Amniotic epithelial cell (primary cell): ENCODE measurements around the gene BCAT1.

Experiments
- DNase-seq: peaks from one replicate; pipeline ENCODE4 v3.0.0-alpha.2; 2010; ENCODE audit warnings: low read depth

The BCAT1 gene

DNA sequence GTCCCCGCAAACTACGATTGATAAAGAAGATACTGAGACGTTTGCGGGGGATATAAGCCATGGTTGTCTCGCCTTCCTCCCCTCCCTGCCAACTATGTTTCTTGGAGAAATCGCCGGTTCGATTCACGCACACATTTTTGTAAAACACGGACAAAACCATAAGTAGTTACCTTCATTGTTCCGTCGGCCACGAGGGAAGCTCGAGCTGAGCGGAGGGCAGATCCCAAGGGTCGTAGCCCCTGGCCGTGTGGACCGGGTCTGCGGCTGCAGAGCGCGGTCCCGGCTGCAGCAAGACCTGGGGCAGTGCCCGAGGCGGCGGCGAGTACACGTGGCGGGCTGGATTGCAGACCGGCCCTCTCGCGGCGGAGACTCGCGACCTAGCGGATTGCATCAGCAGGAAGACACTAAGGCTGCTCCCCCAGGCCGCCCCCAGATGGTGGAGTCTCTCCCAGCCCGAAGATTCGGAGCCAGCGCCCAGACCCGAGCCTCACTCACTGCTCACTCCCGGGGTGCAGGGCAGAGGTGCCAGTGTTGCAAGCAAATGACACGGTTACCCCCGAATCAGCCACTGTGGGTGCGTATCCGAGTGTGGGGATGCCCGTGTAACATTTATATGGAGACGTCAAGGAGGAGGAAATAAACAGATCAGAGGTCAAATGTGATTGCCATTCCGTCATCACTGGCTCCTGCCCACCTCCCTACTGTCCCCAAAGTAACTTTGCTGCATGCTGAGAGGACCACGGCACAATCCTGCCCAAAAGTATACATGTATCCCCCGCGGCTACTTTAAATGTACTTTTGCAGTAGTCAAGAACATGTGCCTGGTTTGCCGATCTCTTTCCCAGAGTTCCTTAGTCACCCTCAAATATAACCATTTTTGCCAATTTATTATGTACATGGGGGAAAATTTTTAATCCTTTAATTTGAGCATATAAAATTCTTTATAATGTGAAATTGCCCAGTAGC is at the start of gene BCAT1:
Gene BCAT1, minus strand, starts transcription at position 345 of the 966 bp plus-strand sequence. Its CDS starts 169 bp downstream, at position 176.
- peak; percentile 76 for DNase-seq

DNA sequence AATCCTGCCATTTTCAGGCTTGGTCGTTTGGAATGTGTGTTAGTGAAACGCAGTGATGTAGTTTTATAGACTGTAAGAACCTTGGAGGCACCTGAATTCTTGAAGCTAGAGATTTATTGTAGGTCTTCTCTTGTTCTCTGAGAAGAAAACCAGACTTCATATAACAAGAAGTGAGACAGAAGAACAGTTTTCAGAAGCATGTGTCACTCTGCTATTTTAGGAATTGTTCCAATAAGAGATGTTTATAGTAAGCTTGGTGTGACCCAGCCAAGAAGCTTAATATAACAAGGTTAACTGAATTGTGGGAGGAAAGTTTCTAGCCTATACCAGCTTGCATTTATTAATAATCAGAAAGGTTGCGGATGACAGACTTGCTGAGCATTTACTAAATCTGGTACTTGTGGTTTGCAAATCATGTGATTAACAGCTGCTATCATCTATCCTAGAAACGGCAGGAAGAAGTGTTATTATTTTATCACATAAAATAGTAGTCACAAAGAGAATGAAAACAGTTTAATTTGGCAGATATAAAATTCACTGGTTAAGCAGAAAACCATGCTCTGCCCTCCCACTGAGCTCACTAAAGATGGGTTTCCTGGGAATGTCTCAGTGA is 49.2 kb upstream of the BCAT1 start:
- DNase-seq = peak; percentile 51

- DNase-seq = no peak
Observed at GRCh38 chr12:24997496-24997895, 48.6 kb upstream of the BCAT1 start.

DNA sequence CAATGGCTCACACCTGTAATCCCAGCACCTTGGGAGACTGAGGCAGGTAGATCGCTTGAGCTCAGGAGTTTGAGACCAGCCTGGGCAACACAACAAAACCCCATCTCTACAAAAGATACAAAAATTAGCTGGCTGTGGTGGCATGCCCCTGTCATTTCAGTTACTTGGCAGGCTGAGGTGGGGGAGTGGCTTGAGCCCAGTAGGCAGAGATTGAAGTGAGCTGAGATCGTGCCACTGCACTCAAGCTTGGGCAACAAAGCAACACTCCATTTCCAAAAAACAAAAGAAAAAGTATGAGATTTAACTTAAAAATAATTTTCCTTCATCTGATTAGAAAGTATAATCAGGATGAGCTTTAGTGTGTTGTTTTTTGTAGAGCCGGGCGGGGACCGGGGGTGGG is 47.9 kb upstream of the BCAT1 start:
- DNase-seq = no peak

GRCh38 chr12:24996102-24996797 is 47.3 kb upstream of the BCAT1 start:
- DNase-seq = no peak

DNA sequence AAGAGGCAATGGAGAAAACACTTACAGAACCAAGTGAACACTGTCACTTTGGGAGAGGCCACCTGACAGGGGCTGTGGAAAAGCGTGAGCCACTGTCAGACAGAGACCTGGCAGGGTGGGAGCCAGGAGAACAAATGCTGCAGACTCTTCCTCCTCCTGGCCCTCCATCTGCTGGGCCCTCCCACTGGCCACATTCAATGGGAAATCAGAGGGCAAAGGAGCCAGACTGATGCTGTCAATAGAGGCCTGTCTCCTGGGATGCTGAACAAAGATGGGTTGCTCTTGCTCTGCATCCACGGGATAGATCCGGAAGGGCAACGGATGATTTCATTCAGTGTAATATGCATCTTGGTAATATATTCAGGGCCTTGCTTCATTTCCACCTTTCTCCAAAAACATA is 44.9 kb upstream of the BCAT1 start:
- no peak for DNase-seq

DNA sequence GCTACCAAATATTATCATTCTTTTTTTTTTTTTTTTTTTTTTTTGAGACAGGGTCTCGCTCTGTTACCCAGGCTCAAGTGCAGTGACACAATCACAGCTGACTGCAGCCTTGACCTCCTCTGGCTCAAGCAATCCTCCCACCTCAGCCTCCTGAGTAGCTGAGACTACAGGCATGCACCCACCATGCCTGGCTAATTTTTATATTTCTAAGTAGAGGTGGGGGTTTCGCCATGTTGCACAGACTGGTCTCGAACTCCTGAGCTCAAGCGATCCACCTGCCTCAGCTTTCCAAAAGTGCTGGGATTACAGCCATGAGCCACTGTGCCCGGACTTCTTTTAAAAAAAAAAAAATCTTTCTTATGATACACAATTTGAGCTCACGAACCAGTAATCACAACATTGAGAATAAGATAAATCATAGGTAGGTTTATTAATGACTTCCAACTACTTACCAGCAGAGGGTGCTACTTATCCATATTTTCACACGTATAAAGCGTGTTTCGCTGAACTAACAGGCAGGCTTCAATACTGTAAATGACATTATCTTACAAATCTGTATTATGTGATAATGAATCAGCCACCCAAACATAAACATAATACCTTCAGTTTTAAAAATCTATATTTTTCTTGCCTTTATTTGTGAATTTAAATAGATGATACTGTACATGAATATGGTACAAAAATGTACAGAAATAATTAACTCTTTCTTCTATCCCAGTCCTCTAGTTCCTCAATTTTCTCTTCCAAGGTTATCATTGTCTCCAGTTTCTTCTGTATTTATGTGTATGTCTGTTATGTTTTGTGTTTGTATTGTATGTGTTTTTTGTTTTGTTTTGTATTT is 42.5 kb upstream of the BCAT1 start:
- peak; percentile 61 for DNase-seq

DNA sequence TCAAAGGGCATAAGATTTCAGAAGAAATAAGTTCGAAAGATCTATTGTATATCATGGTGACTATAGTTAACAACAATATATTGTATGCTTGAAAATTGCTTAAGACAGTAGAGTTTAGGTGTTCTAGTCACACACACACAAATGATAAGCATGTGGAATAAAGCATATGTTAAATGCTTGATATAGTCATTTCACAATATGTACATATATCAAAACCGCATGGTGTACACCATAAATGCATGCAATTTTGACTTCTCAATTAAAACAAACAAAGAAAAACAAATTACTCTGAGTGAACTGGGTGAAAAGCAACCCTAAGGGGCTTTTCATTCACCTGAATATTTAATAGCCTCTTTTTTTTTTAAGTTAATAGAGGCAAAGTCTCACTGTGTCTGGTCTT is 40.3 kb upstream of the BCAT1 start:
- no peak for DNase-seq

DNA sequence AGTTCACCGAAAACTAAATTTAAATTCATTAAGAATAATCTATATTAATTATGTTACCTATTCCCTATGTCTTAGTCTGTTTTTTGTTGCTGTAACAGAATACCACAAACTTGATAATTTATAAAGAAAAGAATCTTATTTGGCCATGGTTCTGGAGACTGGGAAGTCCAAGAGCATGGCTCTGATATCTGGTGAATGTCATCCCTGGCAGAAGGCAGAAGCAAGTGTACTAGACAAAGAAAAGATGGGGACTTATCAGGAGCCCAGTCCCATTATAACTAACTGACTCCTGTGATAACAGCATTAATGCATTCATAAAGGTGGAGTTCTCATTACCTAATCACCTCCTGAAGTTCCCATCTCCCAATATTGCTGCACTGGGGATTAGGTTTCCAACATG is 33.3 kb upstream of the BCAT1 start:
- no peak for DNase-seq

- DNase-seq = no peak
Observed at GRCh38 chr12:24979976-24980730, 31.3 kb upstream of the BCAT1 start.

GRCh38 chr12:24979329-24979728 is 30.4 kb upstream of the BCAT1 start:
- DNase-seq = no peak

DNA sequence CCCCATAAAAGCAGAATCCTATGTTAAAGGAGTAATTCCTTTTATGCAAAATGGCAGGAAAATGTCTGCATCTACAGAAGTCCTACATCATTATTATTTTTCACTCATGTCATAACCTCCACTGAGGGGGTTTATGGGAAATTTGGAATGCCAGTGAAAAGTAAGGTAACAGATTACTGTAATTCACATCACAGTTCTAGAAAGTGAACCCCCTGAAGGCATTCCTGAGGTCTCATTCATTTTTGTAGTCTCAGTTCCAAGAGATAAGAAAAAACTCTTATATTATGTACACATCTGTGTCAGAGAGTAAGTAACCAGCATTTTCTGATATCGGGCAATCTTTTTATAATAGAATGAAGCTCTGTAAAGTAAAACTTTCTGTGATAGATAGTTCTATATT is 28.8 kb upstream of the BCAT1 start:
- peak; percentile 50 for DNase-seq

DNA sequence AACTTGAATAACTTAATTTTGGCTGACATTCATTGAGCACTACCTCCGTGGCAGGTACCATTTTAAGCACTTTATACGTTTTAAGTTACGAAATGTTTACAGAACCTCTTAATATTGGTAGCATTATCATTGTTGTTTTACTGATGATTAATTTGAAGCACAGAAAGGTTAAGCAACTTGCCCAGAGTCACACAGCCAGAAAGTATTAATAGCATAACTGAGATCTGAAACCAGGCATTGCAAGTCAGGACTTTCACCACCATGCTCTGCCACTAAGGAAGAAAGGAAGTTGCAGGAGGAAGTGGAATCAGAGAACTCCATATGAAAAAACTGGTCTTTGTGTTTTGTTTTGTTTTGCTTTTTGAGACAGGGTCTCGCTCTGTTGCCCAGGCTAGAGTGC is 28.2 kb upstream of the BCAT1 start:
- no peak for DNase-seq

- DNase-seq = peak; percentile 77
Observed at GRCh38 chr12:24975425-24975824, 26.5 kb upstream of the BCAT1 start.

GRCh38 chr12:24974216-24974615 is 25.3 kb upstream of the BCAT1 start:
- no peak for DNase-seq

DNA sequence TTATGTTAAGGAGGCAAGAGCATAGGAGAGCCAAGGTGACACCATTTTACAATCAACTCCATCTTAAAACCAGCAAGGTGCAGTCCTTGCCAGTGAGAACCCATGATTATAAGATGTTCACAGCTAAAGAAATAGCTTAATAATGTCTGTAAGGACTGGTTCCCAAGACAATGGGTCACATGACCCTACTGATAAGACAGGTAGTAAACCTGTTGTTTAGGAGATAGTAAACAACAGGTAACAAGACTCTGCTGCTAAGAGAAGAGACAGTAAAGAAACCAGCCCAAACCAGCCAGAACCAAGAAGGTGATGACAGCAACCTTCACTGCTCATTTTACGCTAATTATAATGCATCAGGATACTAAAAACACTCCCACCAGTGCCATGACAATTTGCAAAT is 23.2 kb upstream of the BCAT1 start:
- DNase-seq = no peak

- DNase-seq = no peak
Observed at GRCh38 chr12:24970177-24970576, 21.3 kb upstream of the BCAT1 start.

DNA sequence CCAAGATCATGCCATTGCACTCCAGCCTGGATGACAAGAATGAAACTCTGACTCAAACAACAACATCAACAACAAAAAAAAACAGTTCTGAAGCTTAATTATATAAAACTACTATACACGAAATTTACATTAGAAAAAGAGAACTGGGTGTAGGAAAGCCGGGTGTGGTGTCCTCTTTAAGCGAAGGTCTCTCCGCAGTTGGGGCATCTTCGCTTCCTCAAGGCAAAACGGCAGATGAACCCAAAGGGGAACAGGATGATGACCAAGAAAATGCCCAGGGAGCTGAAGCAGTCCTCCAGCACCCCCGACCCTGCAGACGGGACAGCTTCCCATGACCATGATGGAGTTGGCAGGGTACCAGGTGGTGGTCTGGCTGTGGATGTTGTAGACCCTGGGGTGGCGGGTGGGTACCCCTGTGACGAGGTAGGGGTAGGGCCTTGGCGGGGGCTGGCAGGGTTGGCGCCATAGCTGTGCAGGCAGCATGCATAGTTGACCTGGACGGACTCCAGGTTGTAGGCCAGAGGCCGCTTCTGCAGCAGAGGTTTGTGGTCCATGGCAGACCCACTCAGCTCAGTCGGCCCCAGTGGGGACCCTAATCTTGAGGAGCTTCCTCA is 18.2 kb upstream of the BCAT1 start:
- DNase-seq = no peak

DNA sequence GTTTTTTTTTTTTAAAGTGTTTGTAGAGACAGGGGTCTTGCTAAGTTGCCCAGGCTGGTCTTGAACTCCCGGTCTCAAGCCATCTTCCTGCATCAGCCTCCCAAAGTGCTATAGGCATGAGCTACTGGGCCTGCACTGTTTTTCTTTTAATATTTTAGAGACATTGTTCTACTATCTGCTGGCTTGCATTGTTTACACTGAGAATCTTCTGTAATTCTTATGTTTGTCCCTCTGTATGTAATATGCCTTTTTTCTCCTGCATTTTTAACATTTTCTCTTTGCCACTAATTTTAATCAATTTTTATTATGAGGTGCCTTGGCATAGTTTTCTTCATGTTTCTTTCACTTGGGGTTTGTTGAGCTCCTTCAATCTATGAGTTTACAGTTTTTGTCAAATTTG is 15.4 kb upstream of the BCAT1 start:
- DNase-seq = no peak

GRCh38 chr12:24960222-24960855 is 11.4 kb upstream of the BCAT1 start:
- peak; percentile 63 for DNase-seq
